Mammary epithelial cell (primary cell): ENCODE measurements around the gene MEF2D.

Experiments used
- EZH2 ChIP-seq: IDR thresholded peaks from 2 replicates; pipeline ENCODE4 v1.6.1; 2012; ENCODE audit warnings: low read length, inconsistent platforms, borderline replicate concordance
- TF ChIP-seq, protein P1 (sequence below), 2 donors: IDR thresholded peaks in 1 of 2; conservative IDR thresholded peaks in 1 of 2; 2 replicates each; pipeline ENCODE4 v1.5.1; 2011 to 2012; ENCODE audit warnings: inconsistent platforms in 2 of 2, low read length in 2 of 2, mild to moderate bottlenecking in 2 of 2, control low read depth in 1 of 2, low read depth in 1 of 2; ENCODE audit not compliant: insufficient read depth in 1 of 2; ENCODE audit errors: extremely low read depth in 1 of 2

DNA sequence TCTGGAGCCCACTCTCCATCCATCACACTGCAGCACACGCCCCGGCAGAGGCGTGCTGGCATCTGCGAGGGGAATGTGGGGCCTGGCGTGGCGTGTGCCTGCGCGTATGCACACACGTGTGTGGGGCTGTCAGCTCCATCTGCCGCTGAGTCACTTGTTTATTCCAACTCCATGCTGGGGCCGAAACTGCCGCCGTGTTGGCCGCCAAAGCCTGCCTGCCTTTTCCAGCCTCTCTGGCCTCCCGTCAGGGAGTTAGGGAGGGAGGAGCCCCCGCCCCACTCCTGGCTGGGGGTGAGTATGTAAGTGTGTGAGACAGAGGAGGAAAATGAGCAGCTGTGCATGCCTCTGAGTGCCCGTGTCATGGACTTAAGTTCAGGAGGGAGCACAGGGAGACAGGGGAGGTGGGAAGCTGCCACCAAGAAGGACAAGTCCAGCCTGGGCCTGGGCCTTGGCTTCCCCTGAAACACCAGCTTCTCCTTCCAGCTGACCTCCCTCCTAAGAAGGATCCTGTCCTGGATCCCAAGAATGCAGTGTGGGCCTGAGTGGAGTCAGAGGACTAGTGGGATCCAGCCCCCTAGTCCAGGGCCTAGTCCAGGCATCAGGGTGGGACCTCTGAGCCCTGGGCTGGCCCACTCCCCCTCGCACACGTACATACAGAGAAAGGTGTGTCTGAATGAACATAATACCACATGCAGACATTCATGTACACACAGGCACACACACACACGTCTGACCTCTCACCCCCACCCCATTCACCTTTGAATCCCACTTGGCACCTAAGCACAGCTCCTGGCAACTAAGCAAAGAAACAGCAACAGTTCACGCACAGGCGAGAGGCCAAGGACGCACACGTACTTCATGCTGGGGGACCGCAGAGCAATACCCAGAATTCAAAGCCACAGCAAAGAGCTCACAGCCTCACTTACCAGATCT is 24.7 kb downstream of the MEF2D start:
- TF ChIP-seq, protein P1, sequence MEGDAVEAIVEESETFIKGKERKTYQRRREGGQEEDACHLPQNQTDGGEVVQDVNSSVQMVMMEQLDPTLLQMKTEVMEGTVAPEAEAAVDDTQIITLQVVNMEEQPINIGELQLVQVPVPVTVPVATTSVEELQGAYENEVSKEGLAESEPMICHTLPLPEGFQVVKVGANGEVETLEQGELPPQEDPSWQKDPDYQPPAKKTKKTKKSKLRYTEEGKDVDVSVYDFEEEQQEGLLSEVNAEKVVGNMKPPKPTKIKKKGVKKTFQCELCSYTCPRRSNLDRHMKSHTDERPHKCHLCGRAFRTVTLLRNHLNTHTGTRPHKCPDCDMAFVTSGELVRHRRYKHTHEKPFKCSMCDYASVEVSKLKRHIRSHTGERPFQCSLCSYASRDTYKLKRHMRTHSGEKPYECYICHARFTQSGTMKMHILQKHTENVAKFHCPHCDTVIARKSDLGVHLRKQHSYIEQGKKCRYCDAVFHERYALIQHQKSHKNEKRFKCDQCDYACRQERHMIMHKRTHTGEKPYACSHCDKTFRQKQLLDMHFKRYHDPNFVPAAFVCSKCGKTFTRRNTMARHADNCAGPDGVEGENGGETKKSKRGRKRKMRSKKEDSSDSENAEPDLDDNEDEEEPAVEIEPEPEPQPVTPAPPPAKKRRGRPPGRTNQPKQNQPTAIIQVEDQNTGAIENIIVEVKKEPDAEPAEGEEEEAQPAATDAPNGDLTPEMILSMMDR (conservative IDR thresholded peaks at IDR 0.05 in 1 of 2, IDR thresholded peaks at IDR 0.05 in 1 of 2; ENCODE audit: extremely low read depth in 1 of 2, insufficient read depth in 1 of 2, low read depth in 1 of 2, low read length in 2 of 2): no peak
- TF ChIP-seq EZH2: no peak
